ENCODE results near the gene RPS6KL1. TPM values are rescaled to one million over a fixed set of nuclear protein-coding genes. Genes with fewer than 3 reads are reported as not detected.

RPS6KL1 gene
- total RNA-seq, 1 experiment from 2014 or later, result not detected

- no peak for DNase-seq (ENCODE audit: low read depth)
Observed at GRCh38 chr14:74952697-74953484, 29.8 kb upstream of the RPS6KL1 start.

DNA sequence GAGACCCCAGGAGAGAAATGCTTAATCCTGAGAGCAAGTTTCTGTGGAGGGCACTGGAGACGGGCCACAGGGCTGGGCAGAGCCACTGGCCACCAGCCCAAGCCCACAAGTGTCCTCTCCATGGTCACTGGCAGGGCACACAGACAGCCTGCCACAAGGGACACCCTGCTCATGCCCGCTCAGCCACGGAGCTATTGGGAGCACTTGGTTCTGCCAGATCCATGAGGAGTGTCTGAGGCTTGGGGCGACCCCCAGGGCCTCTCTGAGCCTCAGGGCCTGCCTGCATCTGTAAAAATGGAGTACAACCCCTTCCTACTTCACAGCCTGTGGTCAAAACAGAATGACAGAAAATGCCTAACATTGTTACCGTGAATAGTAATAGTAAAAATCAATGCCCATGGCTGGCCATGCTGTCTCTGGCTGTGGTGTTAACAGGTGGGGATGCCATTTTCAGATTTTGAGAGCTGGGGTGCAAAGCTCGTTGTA, 29.2 kb upstream of the RPS6KL1 start:
- no peak for DNase-seq (ENCODE audit: low read depth)

- DNase-seq (ENCODE audit: low read depth), result no peak
Observed at GRCh38 chr14:74951443-74952179, 28.6 kb upstream of the RPS6KL1 start.

- no peak for DNase-seq (ENCODE audit: low read depth)
Observed at GRCh38 chr14:74950795-74951442, 27.9 kb upstream of the RPS6KL1 start.

DNA sequence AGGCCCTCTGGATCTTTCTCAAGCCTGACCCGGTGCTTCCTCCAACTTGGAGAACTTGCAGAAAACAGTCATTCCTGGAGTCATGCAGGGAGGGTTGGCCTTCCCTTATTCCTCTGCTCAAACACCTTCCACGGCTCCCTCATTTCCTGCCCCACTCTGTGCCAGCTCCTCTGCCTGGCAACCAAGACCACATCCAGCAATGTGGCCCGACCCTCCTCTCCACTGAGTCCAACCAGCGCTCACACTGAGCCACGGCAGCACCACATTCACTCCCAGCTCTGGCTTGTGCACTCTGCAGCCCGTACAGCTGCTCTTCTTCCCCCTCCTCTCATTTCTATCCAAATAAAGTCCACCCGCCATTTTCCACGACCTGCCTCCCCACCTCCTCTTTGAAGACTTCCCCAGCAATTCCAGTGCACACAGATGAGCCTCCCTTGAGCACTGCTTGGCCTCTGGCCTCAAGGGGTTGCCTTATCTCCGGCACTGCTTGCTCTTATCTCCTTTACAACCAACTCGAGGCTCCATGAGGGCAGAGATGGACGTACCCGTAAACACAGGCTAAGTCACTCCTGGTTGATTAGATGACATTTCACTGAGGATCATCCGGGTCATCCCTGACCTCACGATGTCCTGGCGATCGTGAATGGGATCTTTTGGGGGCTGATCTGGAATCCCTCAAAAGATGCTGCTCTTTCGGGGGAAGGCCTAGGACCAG, 27.0 kb upstream of the RPS6KL1 start:
- no peak for DNase-seq (ENCODE audit: low read depth)

DNA sequence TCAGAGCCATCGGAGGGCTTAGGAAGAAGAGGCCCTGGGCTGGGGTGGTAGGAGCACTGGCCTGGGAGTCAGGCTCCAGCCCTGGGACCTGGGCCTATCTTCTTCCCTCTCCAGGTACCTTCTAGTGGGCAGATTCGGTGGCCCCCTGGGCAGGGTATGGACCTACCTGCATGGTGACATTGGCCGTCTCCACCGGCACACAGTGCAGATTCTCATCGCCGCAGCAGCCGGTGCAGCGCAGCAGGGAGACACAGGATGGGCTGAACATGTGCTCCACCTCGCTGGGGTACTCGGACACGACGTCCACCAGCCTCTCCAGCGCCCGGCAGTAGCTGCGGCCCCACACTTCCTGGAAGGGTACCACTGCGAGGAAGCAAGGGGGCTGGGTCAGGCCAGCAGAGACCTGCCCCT, 26.1 kb upstream of the RPS6KL1 start:
- DNase-seq (ENCODE audit: low read depth), result no peak

DNA sequence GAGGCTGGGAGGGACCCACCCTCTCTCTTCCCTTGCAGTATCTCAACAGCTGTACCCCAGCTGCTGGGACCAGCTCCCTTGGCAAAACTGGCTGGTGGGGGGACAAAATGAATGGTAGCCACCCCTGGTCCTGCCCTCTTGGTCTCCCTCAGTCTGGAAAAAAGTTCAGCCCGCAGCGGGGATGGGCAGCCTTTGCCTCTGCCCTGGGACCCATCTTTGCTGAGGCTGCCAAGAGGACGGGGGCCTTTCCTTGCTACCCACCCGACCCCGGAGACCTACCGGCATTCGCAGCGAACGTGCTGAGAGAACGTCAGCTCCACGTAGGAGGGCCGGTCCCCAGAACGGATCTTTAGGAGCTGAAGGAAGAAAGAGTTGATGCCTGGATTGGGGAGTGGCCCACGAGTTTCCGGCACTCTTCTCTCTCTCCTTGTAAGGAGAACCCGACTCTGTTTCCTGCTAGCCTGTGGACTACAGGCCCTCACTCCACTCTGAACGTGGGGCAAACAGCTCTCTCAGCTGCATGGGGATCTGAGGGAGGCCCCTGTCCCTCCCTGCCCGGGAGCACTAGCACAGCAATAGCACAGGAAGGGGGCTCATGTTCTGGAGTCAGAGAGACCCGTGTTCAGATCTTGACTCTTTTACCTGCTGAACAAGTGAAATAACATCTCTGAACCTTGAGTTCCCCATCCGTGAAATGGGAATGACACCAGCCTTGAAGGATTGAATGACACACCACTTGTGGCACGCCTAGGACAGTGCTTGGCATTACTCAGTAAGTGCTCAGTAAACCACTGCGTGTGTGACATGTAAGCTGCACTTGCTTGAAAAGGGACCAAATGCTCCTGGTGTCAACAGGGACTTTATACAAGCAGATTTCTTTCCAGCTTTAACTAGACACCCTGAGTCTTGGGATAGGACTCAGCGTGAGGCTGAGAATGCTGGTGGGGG, 25.4 kb upstream of the RPS6KL1 start:
- no peak for DNase-seq (ENCODE audit: low read depth)

DNA sequence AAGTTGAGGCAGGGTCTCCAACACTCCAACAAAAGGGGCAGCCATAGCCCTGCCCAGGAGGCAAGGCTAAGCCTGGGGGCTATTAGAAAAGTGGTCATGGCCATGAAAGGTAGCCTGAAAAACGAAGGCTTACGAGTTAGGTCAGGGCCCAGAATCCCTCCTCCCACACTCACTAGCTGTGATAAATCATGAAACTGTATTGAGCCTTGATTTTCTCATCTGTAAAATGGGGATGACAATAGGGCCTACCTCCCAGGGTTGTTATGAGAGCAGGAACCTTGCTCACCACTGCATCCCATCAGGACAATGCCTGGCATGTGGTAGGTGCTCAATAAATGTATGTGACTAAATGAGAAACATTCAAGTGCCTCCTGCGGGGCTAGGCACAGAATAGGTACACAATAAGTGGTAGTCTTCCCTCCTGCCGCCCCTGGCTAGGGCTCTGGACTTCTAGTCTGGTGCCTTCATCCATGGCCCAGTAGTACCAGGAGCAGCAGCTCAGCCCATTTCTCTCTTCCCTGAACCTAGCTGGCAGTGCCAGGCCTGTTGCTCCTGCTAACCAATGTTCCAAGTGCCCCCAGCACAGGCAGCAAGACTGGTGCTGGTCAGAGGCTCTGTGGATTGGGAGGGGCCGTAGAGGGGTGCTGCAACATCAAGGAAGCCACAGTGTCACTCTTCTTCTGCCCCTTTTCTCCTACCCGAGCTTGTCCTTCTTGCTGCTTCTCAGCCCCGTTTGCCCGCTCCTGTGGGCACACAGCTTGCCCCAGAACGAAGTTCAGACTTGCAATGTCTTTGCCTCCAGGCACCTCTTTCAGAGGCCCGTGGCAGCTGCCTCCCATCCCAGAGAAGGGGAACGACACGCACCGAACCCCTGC, 24.5 kb upstream of the RPS6KL1 start:
- DNase-seq (ENCODE audit: low read depth), result no peak

DNA sequence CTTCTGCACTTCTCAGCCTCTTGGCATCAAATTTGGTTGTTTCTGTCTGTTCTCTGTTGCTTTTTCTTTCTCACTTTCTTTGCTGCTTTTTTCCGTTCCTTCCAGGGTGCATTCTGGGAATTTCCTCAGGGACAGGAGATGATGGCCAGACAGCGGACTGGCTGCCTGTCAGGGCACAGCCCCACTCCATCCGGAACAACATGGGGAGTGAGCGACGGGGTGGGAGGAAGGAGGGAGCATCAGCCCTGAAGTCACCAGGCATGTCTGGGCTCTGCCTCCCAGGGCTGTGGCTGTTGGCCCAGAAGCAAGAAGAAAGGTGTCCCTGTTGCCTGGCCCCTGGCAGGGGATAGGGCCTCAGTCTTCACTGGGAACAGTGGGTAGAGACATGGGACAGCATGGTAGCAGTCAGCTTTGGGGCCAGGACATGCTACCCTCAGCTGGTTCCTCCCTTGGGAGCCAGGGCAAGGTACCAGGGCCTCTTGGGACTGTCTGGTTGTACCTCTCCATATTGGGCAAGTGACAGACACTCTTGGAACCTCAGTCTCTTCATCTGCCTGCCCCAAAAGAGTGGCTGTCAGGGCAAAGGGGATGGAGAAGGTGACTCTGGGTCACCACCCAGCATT, 23.7 kb upstream of the RPS6KL1 start:
- no peak for DNase-seq (ENCODE audit: low read depth)

DNA sequence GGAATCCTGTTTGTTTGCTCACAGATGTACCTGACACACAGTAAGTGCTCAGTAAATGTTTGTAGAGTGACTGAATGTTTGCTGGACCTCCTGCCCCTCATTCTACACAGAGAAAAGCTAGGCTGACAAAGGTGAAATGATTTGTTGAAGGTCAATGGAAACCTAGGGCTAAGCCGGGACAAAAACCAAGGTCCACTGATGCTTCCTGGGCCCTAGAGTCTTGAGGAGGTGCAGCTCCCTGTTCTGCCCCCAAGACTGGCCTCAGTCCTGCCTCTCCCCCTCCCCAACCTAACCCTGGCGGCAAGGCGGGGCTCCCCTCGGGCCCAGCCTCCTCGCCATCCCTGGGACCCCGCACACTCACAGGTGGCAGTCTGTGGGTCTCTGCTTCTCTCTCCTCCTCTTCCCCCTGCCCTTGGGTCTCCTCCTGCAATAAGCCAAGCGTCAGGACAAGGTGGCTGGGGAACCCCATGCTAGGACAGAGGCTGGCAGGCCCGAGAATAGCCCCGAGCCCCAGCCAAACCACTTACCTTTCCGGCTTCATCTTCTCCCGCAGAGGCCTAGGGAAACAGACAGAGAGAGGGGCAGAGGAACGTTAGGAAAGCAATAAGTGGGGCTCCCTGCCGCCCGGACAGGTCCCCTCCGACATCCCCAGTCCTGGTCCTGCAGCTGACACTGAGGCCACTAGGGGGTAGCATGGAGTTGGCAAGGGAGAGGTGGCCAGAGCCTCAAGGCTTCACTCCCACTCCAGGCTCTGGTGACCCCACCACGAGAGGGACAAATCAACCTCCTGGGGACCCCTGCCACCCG, 23.0 kb upstream of the RPS6KL1 start:
- DNase-seq (ENCODE audit: low read depth), result peak; percentile 63

- DNase-seq (ENCODE audit: low read depth), result peak; percentile 22
Observed at GRCh38 chr14:74945261-74945851, 22.3 kb upstream of the RPS6KL1 start.

DNA sequence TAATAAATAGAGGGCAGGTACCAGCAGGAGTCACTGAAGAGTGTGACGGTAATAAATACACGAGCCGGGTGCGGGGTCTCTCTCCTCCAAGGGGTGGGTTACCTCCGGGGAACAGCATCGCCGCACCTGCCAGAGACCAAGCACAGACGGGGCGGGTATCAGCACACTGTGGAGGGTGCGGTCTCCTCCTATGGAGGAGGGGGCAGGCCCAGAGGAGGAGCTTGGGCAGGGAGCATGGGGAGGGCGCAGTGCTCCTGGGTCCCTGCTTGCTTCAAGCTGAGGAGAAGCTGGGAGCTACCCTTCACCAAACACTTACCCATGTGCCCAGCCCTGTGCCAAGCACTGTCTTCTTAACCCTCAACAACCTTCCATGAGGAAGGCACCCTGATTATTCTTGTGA, 19.5 kb upstream of the RPS6KL1 start:
- no peak for DNase-seq (ENCODE audit: low read depth)

GRCh38 chr14:74942181-74942580, 19.1 kb upstream of the RPS6KL1 start:
- no peak for DNase-seq (ENCODE audit: low read depth)

- DNase-seq (ENCODE audit: low read depth), result peak; percentile 32
Observed at GRCh38 chr14:74941676-74942097, 18.6 kb upstream of the RPS6KL1 start.

- DNase-seq (ENCODE audit: low read depth), result no peak
Observed at GRCh38 chr14:74940956-74941565, 18.0 kb upstream of the RPS6KL1 start.

- DNase-seq (ENCODE audit: low read depth), result no peak
Observed at GRCh38 chr14:74938531-74939495, 15.8 kb upstream of the RPS6KL1 start.

All from M059J (cell line).